NCI-H1417 treated with DMSO at 0.1 percent for 48 hours (cell line): Measurements from ENCODE around the gene SDS.
"Not testable (repeated sequence)": the region's sequence is repeated elsewhere in the genome, so short reads cannot be mapped to it uniquely, and the experiment has no call there.

Source experiments
- DNase-seq: peaks from one replicate; lab custom pipeline; 2025; lab: John Stamatoyannopoulos, UW

Gene SDS

DNA sequence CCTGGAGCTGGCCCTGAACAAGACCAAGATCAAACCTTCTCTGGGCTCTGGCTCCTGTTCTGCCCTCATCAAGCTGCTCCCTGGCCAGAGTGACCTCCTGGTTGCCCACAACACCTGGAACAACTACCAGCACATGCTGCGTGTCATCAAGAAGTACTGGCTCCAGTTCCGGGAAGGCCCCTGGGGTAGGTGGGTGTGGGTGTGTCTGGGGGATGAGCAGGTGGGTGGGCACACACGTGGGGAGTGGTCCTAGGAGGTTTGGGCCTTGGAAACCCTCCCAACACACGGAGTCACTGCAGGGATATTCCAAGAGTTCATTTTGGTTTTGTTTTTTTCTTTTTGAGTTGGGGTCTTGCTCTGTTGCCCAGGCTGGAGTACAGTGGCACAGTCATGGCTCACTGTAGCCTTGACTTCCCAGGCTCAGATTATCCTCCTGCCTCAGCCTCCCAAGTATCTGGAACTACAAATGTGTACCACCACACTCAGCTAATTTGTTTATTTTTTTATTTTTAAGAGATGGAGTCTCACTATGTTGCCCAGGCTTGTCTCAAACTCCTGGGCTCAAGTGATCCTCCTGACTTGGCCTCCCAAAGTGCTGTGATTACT is 28.8 kb downstream of the SDS start:
- no peak for DNase-seq

DNA sequence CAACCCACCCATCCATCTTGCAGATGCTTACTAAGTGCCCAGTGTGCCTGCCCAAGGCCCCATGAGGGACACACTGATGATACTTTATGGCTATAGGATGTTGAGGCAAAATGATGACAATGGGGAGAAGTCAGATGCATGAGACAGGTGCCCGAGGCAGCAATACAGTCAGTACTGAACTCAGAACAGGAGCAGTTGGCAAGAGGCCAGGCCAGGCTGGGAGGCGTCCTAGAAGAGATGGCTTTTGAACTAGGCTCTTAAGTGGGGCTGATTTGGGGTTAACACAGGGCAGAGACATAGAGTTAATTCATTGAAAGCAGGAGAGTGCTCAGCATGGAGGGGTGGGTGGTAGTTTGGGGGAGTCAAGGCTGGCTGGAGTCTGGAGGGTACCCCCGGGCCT is 29.7 kb downstream of the SDS start:
- DNase-seq, result no peak

DNA sequence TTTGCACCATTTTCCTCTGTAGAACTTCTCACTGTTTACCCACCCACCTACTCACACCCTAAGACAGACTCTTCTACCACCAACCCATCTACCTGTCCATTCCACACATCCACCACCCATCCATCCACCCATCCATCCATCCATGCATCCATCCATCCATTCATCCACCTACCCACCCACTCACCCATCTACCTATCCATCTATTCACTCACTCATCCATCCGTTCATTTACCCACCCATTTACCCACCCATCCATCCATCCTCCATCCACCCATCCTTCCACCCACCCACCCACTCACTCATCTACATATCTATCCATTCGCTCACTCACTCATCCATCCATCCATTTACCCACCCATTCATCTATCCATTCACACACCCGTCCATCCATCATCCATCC is 30.2 kb downstream of the SDS start:
- no peak for DNase-seq

DNA sequence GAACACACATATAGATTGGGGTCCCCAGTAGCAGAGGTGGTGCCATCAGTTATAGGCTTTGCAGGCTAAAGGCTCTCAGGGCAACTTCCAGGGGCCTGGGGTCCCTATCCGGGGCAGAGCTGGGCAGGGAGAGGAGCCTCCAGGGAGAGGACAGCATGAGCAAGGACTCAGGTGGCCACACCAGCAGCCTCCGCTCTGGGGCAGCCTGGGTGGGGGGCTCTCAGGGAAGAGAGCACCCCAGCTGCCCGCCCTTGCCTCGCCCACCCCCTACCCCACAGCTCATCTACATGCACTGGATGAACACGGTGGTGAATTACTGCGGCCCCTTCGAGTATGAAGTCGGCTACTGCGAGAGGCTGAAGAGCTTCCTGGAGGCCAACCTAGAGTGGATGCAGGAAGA is 31.3 kb downstream of the SDS start:
- DNase-seq, result no peak

DNA sequence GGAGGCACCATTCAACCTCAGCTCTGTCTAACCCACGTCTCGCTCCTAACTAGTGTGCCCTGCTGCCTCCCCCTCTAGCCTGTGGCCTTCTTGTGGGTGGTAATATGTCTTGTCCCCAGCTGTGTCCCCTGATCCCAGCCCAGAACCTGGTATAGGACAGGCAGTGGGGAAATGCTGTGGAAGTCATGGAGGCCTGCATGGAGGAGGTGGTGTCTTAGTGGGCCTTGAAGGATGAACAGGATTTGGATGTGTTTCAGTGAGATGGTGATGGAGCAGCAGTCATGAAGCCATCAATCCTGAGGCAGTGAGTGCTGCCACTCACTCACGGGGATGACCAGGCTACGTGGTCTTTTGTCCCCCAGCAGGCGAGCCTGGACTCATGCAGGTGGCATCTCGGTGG is 31.9 kb downstream of the SDS start:
- DNase-seq, result no peak

DNA sequence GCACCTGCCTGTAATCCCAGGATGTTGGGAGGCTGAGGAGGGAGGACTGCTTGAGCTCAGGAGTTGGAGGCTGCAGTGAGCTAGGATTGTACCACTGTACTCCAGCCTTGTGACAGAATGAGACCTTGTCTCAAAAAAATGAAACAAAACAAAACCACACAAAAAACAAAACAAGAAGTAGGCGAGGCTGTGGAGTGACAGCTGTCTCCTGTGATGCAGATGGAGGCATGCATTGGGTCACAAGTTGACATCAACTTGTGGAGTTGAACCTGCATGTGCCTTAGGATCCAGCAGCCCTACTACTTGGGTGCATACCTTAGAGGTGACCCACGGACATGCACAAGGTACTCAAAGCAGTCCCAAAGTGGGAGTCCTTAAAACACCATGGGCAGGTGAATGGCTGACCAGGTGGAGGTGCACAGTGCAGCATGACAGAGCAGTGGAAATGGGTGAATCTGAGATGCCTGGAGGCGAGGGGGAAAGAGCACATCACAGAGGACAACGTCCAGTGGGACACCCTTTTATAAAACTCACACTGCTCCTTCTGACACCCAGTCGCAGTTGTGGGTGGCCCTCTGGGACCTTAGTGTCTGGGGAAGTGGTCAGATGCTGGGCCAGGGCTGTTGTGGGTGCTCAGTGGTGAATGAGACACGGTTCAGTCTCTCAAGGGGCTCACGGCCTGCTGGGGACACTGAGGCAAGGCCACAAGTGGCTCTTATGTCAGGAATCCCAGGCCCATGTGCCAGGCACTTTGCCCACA is 32.6 kb downstream of the SDS start:
- no peak for DNase-seq

DNA sequence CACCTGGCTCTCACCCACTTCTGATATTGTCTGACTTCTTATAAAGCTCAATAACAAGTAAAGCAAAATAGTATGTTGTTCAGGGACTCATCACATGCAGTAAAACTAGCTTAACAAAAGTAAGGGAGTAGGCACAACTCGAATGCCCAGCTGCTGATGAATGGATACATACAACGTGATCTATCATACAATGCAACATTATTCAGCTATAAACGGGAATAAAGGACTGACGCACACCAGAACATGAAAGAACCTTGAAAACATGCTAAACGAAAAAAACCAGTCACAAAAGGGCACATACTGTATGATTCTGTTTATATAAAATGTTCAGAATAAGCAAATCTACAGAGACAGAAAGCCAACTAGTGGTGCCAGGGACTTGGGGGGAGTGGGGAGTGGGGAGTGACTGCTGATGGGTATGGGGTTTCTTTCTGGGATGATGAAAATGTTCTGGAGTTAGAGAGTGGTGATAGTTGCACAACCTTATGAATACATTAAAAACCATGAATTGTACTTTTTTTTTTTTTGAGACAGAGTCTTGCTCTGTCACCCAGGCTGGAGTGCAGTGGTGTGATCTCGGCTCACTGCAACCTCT is 34.2 kb downstream of the SDS start:
- DNase-seq, result no peak

DNA sequence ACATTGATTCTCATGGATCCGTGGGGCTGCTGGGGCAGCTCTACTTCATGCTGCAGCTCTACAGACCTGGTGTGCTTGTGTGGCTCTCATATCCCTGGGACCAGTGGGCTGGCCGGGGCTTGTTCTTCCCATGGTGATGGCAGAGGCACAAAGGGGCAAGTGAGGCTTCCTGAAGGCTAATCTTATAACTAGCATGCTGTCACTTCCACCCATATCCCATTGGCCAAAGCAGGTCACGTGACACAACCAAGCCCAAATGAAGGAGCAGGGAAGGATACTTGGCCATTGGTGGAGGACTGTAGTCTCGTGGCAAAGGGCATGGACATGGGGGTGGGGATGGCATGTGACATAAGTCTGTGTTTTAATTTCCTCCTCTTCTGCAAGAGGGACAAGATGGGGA is 35.4 kb downstream of the SDS start:
- no peak for DNase-seq

DNA sequence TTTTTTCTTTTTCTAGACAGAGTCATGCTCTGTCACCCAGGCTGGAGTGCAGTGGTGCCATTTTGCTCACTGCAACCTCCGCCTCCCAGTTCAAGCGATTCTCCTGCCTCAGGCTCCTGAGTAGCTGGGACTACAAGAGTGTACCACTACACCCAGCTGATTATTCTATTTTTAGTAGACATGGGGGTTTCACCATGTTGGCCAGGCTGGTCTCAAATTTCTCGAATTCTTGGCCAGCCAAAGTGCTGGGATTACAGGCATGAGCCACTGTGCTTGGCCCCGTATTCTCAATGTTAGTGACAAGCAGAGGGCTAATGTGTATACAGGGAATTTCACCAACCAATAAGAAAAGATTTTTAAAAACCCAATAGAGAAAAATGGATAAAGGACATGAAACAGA is 36.9 kb downstream of the SDS start:
- DNase-seq, result no peak

DNA sequence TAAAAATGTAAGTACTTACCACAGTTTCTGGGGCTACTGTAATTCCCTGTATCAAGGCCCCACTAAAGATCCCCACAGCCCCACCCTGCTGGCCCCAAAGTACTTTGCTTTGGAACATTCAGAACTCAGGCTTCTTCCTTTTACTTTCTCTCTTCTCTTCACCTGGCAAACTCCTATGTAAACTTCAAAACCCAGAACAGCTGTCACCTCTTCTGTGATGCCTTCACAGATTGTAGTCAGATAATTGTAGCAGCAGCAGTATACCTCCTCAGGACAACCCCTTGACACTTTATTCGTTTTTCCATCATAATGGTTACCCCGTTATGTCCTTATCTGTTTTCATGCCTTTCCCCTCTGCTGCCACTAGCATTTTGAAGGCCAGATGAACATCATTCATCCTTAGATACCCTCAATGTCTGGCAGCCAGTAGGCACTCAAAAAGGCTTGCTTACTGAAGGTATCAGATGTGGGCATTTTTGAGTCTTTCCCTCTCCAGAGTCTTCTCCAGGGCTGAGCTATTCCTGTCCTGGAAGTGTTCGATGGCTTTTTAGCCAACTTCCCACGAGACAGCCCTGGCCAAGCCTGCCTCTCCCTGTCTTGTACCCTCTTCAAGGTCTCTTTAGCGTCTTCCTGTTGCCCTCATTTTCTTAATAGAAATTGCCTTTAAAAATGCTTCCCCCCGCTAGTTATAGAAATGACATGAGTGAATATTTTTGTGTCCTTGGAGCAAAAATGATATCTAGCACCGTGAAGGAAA is 37.9 kb downstream of the SDS start:
- DNase-seq, result no peak

DNA sequence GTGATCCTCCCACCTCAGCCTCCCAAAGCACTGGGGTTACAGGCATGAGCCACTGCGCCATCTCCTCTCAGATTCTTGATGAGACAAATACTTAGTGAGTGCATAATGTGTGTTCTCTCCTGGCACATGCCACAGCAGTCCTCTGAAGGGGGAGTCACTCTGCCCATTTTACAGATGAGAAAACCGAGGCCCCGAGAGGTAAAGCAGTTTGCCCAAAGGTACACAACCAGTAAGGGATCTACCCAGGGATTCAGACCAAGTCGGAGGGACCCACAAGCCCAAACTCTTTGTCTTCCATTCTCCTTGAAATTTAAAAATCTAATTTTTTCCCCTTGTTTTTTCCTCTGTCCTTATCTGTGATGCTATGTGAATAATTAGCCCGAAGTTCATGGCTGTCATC is 39.0 kb downstream of the SDS start:
- DNase-seq, result no peak

DNA sequence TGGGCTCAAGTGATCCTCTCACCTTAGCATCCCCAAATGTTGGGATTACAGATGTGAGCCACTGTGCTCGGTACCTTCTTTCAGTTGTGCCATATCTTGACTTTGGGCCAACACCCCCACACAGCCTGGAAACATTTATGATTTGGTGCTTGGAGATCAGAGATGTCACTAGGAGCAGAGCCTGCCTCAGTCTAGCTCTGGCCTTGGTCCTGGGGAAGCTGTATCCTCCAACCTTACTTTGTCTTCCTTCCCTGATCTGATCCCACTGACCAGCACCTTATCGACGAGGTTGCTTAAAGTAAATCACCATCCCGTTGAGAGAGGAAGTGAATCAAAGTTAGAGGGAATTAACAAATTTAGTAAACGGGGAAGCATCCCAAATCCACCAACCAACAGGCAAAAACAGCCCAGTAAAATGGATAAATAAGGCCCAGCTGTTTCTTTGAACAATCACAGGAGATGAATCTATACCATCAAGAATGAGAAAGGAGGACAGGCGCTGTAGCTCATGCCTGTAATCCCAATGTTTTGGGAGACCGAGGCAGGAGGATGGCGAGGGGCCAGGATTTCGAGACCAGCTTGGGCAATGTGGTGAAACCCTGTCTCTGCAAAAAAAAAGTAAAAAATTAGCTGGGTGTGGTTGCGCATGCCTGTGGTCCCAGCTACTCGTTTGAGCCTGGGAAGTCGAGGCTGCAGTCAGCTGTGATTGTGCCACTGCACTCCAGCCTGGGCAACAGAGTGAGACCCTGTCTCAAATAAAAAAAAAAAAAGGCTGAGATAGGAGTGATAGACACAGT is 41.9 kb downstream of the SDS start:
- DNase-seq, result no peak

DNA sequence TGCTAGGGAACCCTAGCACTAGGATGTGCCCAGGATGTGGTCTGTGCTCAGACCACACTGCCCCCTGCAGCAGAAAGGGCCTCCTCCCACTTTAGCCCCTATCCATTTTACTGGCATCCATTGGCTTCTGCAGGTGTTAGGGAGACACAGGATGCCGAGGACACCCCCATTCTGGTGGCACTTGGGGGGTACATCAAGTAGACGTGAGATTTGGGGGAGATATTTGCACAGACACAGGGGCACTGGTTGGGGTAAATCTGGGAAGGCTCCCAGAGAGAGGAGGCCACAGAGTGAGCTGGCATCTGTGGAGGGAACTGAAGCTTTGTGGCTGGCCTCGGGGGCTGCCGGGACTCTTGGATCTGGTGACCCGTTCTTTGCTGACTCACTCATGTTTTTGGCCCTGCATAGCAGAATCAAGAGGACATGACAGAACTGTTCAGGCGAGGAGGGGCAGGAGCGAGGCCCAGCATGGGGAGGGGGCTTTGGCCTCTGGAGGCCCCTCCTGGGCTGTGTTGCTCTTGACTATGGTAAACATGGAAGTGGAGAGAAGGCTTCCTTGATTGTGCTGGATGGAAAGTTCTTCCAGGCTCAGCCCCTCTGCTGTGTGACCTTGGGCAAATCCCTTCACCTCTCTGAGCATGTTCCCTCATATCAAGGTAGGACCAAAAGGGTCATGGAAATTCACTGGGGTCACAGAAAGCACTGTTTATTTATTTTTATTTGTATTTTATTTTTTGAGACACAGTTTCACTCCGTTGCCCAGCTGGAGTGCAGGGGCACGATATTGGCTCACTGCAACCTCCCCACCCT is 43.5 kb downstream of the SDS start:
- DNase-seq, result no peak

DNA sequence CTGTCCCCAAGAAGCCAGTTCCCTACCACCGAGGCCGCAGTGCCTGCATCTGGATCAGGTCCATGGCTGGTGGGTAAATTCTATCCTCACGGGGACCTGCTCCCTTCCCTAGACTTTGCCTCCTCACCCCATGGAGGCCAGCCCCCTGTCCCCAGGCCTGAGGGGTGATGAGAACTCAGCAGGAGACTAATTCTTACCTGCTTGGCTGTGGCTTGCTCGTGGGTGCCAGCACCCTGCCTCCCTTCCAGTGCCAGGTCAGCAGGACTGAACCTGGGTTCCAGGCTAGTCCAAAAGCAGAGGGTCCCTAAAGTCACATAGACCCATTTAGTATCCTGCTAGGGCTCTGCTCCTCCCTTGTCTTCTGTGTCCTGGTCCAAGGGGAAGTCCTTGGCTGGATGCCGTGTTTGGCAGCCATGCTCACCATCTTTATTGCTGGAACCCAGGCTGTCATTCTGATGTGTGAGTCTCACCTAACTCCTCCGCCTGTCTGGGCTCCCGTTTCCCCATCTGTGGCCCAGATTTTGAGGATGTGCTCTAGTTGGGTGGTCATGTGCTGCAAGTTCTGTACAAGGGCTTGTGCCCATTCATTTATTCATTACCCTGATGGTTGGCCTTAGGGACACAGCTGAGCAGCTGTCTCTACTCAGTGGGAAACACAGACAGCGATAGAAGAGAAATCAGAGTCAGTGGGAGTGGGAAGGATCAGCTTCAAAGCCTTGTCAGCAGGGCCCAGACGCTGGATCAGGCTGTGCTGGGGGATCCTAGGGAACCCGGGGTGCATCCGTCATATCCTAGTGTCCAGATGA is 44.4 kb downstream of the SDS start:
- DNase-seq, result no peak

DNA sequence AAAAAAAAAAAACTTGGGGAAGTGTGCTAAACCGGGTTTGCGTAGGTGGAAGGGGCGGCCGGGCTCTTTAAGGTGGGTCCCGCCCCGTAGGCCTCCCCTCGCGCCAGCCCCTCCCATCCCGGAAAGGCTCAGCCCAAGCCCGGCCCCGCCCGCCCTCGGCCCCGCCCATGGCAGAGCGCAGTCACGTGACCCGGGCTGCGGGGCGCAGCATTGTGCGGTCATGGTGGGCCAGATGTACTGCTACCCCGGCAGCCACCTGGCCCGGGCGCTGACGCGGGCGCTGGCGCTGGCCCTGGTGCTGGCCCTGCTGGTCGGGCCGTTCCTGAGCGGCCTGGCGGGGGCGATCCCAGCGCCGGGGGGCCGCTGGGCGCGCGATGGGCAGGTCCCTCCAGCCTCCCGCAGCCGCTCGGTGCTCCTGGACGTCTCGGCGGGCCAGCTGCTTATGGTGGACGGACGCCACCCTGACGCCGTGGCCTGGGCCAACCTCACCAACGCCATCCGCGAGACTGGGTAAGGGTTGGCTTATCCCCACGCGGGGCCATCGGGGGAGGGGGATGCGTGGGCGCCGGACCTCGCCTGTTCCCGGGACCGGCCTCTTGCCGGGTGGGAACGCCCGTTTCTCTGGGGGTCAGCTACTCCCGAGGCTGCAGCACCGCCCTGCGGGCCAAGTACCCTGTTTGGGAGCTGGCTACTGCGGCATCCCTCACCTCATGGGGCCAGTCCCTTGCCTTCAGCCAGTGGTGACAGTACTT is 45.1 kb downstream of the SDS start, which contains the start of gene PLBD2:
Gene PLBD2, plus strand, starts transcription at position 207 of the 752 bp plus-strand sequence. Its CDS starts 14 bp downstream, at position 221.
- DNase-seq, result peak; percentile 54

DNA sequence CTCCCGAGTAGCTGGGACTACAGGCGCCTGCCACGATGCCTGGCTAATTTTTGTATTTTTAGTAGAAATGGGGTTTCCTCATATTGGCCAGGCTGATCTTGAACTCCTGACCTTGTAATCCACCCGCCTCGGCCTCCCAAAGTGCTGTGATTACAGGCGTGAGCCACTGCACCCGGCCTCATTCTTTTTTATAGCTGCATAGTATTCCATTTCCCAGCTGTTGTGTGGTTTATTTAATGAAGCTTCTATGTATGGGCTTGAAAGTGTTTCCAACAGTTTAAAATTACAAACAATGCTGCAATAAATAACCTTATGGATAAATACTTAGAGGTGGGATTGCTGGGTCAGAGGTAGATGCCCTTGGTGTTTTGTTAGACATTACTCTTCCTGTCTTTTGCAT is 49.5 kb downstream of the SDS start:
- not testable (repeated sequence) for DNase-seq

DNA sequence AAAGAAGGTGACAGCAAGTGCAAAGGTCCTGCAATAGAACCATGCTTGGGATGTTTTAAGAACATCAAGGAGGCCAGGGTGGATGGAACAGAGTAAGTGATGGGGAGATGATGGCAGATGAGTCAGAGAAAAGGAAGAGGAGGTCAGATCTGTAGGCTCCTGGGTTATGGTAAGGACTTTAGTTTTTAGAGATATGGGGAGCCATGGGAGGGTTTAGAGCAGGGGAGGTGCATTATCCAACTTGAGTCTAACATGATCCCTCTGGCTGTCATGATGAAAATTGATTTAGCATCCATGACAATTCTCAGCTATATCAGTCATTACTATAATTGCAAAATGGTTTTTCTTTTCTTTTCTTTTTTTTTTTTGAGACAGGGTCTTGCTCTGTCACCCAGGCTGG is 52.6 kb downstream of the SDS start:
- DNase-seq, result no peak

DNA sequence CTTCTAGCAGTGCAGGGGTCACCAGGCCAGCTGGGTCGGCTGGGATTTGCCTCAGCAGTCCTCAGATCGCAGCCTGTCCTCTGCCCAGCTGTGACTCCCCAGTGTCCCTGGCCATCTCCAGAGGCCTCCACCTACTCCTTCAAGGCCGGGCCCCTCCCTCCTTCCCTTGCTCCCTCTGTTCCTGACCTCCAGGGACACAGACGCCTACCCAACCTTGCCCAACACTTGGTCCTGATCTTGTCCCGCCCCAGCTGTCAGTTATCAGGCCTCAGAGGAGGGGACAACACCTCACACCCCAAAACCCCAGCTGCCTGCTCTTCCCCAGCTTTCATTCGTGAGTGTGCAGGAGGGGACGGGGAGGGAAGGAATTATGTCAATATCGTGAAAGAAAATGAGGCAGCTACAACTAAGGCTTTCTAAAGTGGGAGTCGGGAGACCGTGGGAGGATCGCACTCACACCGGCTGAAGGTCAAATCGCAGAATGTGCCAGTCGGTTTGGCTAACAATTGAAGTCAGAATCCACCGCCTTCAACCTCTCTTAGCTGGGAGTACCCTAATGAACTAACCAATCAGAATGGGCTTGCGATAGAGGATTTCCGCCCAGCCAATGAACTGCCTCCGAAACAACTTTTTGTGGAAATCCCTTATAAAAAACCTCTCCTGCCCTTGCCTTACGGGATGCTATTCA is 54.7 kb downstream of the SDS start:
- no peak for DNase-seq

DNA sequence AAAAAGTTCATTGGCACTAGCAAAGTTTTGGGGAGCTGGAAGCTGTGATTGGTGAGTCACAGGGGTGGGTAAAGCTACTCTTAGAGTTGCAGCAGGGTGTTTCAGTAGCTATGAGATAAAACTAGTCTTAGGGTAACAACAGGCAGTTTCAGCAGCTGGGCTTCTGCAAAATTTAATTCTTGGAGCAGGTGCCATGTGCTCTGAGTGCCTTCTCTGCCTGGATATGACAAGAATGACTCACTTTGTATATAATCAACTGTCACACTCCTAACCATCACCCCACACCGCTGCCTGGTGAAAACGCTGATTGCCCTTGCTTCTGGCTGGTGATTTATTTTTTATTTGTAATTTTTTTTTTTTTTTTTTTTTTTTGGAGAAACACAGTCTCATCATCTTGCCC is 55.8 kb downstream of the SDS start:
- DNase-seq, result no peak
